SK-N-SH (cell line): ENCODE measurements around the gene CRB1.

Source experiments
- CTCF ChIP-seq: fragments of 200-600 bp; sonication (generic); IDR thresholded peaks from 2 replicates; pipeline ENCODE4 v1.6.1; 2017; ENCODE audit warnings: antibody characterized with exemption, mild to moderate bottlenecking, moderate library complexity
- POLR2AphosphoS5 ChIP-seq: IDR thresholded peaks from 2 replicates; pipeline ENCODE4 v1.6.1; 2012; ENCODE audit warnings: low read depth, low read length
- RXRA ChIP-seq: IDR thresholded peaks from 2 replicates; pipeline ENCODE4 v1.4.0; 2012; ENCODE audit warnings: low read depth, mild to moderate bottlenecking, borderline replicate concordance
- YY1 ChIP-seq: IDR thresholded peaks from 2 replicates; pipeline ENCODE4 v1.4.0; 2012; ENCODE audit warnings: low read depth, mild to moderate bottlenecking

GRCh38 chr1:197486946-197487345 is 218.9 kb downstream of the CRB1 start:
- TF ChIP-seq CTCF = no peak
- TF ChIP-seq YY1 = no peak
- TF ChIP-seq POLR2AphosphoS5 = no peak
- TF ChIP-seq RXRA = no peak
